ENCODE measurements around the gene MAP1B.

MAP1B gene

GRCh38 chr5:72109625-72110024 lies 2.4 kb downstream of the MAP1B start:
- no peak for DNase-seq
- Histone ChIP-seq H3K4me3 (ENCODE audit: control insufficient read depth in 1 of 7, extremely low read depth in 1 of 7, insufficient read depth in 4 of 7, low read depth in 2 of 7, low read length in 6 of 7) (no peak overlapping the region), H3K9me3 (ENCODE audit: control extremely low read depth in 1 of 5, control insufficient read depth in 4 of 5, insufficient read depth in 2 of 5, low read depth in 1 of 5, low read length in 4 of 5) (peaks cover 0 to 4% (median 0%) of the 10 kb centered on the region in 5 experiments), H3K27ac (ENCODE audit: insufficient read depth in 1 of 2, low read depth in 1 of 2, low read length in 2 of 2, poor library complexity in 1 of 2, severe bottlenecking in 2 of 2) (no peak overlapping the region), H3K27me3 (replicated peaks in 2 of 5; ENCODE audit: control insufficient read depth in 4 of 5, insufficient read depth in 5 of 5, low read length in 4 of 5) (peaks cover 12 to 89% (median 32%) of the 10 kb centered on the region in 5 experiments), H3K36me3 (ENCODE audit: control insufficient read depth in 4 of 4, insufficient read depth in 4 of 4, low read length in 3 of 4) (no peaks in the 10 kb centered on the region), H3K4me1 (ENCODE audit: control extremely low read depth in 1 of 4, control insufficient read depth in 4 of 4, insufficient read depth in 4 of 4, low read length in 3 of 4) (peaks cover 0 to 22% (median 20%) of the 10 kb centered on the region in 4 experiments)
- CTCF ChIA-PET = no interaction called here
- WGBS (ENCODE audit: insufficient coverage) = 96% methylated on average over 8 of the region's 10 CpGs
- POLR2A ChIA-PET = no interaction called here

DNA sequence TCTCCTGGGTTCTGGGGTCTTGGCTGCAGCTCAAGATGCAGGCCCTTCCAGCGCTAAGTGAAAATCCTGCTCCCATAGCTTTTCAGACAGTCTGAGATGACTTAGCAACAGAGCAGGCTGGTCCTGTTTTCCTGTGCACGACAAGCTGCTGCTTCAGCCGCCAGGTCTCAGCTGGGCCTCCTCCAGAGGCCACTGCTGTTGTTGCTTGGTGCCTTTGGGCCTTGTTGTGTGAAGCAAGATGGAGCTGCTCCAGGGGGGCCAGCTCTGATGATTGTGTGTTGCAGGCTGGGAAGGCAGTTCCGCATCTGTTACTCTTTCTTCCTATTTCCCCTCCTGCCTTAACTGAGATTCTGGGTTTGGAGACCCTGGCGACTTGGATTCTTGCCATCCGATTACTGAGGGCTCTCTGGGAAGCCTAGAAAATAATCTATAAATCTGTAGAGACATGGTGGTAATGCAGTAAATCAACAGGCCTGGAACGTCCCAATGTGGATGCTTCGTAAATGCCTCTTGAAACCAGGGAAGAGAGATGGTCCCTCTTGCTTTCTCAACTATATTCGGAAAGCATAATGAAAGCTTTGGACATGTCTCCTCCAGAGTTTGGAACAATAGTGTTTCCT lies 3.2 kb downstream of the MAP1B start:
- Histone ChIP-seq H3K27ac (ENCODE audit: insufficient read depth in 1 of 2, low read depth in 1 of 2, low read length in 2 of 2, poor library complexity in 1 of 2, severe bottlenecking in 2 of 2) (no peak overlapping the region), H3K9me3 (ENCODE audit: control extremely low read depth in 1 of 5, control insufficient read depth in 4 of 5, insufficient read depth in 2 of 5, low read depth in 1 of 5, low read length in 4 of 5) (peaks cover 0 to 3% (median 0%) of the 10 kb centered on the region in 5 experiments), H3K27me3 (replicated peaks in 2 of 5; ENCODE audit: control insufficient read depth in 4 of 5, insufficient read depth in 5 of 5, low read length in 4 of 5) (peaks cover 14 to 89% (median 25%) of the 10 kb centered on the region in 5 experiments), H3K4me3 (ENCODE audit: control insufficient read depth in 1 of 7, extremely low read depth in 1 of 7, insufficient read depth in 4 of 7, low read depth in 2 of 7, low read length in 6 of 7) (no peak overlapping the region), H3K36me3 (ENCODE audit: control insufficient read depth in 4 of 4, insufficient read depth in 4 of 4, low read length in 3 of 4) (no peaks in the 10 kb centered on the region), H3K4me1 (ENCODE audit: control extremely low read depth in 1 of 4, control insufficient read depth in 4 of 4, insufficient read depth in 4 of 4, low read length in 3 of 4) (peaks cover 0 to 22% (median 20%) of the 10 kb centered on the region in 4 experiments)
- POLR2A ChIA-PET = interaction anchor here (0.6 kb wide), 1 partner anchor 8 kb away, joined by 6 read pairs; no protein-coding TSS in a partner anchor
- CTCF ChIA-PET = no interaction called here
- DNase-seq = no peak
- 89% methylated on average over 9 of the region's 9 CpGs for whole genome bisulfite sequencing (ENCODE audit: insufficient coverage)

DNA sequence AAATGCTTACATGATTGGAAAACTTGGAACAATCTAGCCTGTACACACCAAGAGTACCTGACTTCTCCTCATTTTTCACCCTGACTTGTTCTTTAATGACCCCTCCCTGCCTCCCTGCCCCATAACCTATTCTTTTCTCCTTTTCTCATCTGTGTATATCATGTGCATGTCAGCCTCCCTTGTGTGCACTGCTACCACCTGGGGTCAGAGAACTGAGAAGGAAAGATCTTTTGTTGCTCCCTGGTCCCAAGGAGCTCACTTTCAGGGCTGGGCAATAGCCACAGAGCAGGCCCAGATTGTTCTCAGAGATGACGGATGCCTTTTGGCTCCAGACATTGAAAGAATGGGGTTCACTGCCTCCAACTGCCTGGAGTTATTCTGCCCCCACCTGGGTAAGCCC lies 5.1 kb downstream of the MAP1B start:
- Histone ChIP-seq H3K9me3 (ENCODE audit: control extremely low read depth in 1 of 5, control insufficient read depth in 4 of 5, insufficient read depth in 2 of 5, low read depth in 1 of 5, low read length in 4 of 5) (no peaks in the 10 kb centered on the region), H3K36me3 (ENCODE audit: control insufficient read depth in 4 of 4, insufficient read depth in 4 of 4, low read length in 3 of 4) (no peaks in the 10 kb centered on the region), H3K4me3 (ENCODE audit: control insufficient read depth in 1 of 7, extremely low read depth in 1 of 7, insufficient read depth in 4 of 7, low read depth in 2 of 7, low read length in 6 of 7) (no peak overlapping the region), H3K27me3 (replicated peaks in 2 of 5; ENCODE audit: control insufficient read depth in 4 of 5, insufficient read depth in 5 of 5, low read length in 4 of 5) (peaks cover 8 to 87% (median 17%) of the 10 kb centered on the region in 5 experiments), H3K4me1 (ENCODE audit: control extremely low read depth in 1 of 4, control insufficient read depth in 4 of 4, insufficient read depth in 4 of 4, low read length in 3 of 4) (peaks cover 0 to 16% (median 15%) of the 10 kb centered on the region in 4 experiments), H3K27ac (ENCODE audit: insufficient read depth in 1 of 2, low read depth in 1 of 2, low read length in 2 of 2, poor library complexity in 1 of 2, severe bottlenecking in 2 of 2) (no peak overlapping the region)
- no peak for DNase-seq
- CTCF ChIA-PET = no interaction called here
- 92% methylated on average over 1 of the region's 1 CpG for WGBS (ENCODE audit: insufficient coverage)
- POLR2A ChIA-PET = no interaction called here

DNA sequence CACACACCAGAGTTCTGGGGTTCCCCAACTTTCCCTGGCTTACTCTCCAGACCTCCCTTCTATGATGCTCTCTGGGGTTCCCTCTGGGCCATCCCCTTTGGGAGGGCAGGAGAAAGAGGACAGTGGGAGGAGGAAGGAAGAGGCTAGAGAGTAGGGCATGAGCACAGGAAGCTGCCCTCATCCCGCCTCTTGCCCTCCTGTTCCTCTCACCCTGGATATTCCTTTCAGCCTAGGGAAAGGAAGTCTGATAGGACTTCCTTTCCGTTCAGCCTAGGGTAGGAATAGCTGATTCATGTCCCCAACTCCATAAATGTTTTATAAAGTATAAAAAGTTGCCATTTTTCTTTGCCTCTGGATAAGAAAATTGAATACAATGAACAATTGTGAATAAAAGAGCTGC lies 7.4 kb downstream of the MAP1B start:
- H3K9me3 ChIP-seq (ENCODE audit: control extremely low read depth in 1 of 5, control insufficient read depth in 4 of 5, insufficient read depth in 2 of 5, low read depth in 1 of 5, low read length in 4 of 5) = peaks cover 0 to 6% (median 0%) of the 10 kb centered on the region in 5 experiments
- no peaks in the 10 kb centered on the region for H3K36me3 ChIP-seq (ENCODE audit: control insufficient read depth in 4 of 4, insufficient read depth in 4 of 4, low read length in 3 of 4)
- ChIA-PET POLR2A (no interaction called here), CTCF (interaction anchor here (1.0 kb wide), 1 partner anchor 11 kb away, joined by 3 read pairs; no protein-coding TSS in a partner anchor)
- WGBS (ENCODE audit: insufficient coverage) = no CpG with 5 or more reads among the region's 2 CpGs
- H3K4me3 ChIP-seq (ENCODE audit: control insufficient read depth in 1 of 7, extremely low read depth in 1 of 7, insufficient read depth in 4 of 7, low read depth in 2 of 7, low read length in 6 of 7) = no peak overlapping the region
- no peak for DNase-seq
- H3K4me1 ChIP-seq (ENCODE audit: control extremely low read depth in 1 of 4, control insufficient read depth in 4 of 4, insufficient read depth in 4 of 4, low read length in 3 of 4) = no peaks in the 10 kb centered on the region
- H3K27ac ChIP-seq (ENCODE audit: insufficient read depth in 1 of 2, low read depth in 1 of 2, low read length in 2 of 2, poor library complexity in 1 of 2, severe bottlenecking in 2 of 2) = no peak overlapping the region
- peaks cover 8 to 78% (median 15%) of the 10 kb centered on the region in 5 experiments for H3K27me3 ChIP-seq (replicated peaks in 2 of 5; ENCODE audit: control insufficient read depth in 4 of 5, insufficient read depth in 5 of 5, low read length in 4 of 5)

- ChIA-PET CTCF (interaction anchor here (1.0 kb wide), 1 partner anchor 10 kb away, joined by 3 read pairs; no protein-coding TSS in a partner anchor), POLR2A (no interaction called here)
- no peaks in the 10 kb centered on the region for H3K4me1 ChIP-seq (ENCODE audit: control extremely low read depth in 1 of 4, control insufficient read depth in 4 of 4, insufficient read depth in 4 of 4, low read length in 3 of 4)
- H3K4me3 ChIP-seq (ENCODE audit: control insufficient read depth in 1 of 7, extremely low read depth in 1 of 7, insufficient read depth in 4 of 7, low read depth in 2 of 7, low read length in 6 of 7) = no peak overlapping the region
- no peaks in the 10 kb centered on the region for H3K36me3 ChIP-seq (ENCODE audit: control insufficient read depth in 4 of 4, insufficient read depth in 4 of 4, low read length in 3 of 4)
- no peak overlapping the region for H3K27ac ChIP-seq (ENCODE audit: insufficient read depth in 1 of 2, low read depth in 1 of 2, low read length in 2 of 2, poor library complexity in 1 of 2, severe bottlenecking in 2 of 2)
- DNase-seq = no peak
- H3K27me3 ChIP-seq (replicated peaks in 2 of 5; ENCODE audit: control insufficient read depth in 4 of 5, insufficient read depth in 5 of 5, low read length in 4 of 5) = peaks cover 8 to 72% (median 13%) of the 10 kb centered on the region in 5 experiments
- H3K9me3 ChIP-seq (ENCODE audit: control extremely low read depth in 1 of 5, control insufficient read depth in 4 of 5, insufficient read depth in 2 of 5, low read depth in 1 of 5, low read length in 4 of 5) = peaks cover 0 to 6% (median 0%) of the 10 kb centered on the region in 5 experiments
Observed at GRCh38 chr5:72115296-72115695, 8.0 kb downstream of the MAP1B start.

- no peak for DNase-seq
- Histone ChIP-seq H3K36me3 (ENCODE audit: control insufficient read depth in 4 of 4, insufficient read depth in 4 of 4, low read length in 3 of 4) (no peaks in the 10 kb centered on the region), H3K27me3 (replicated peaks in 2 of 5; ENCODE audit: control insufficient read depth in 4 of 5, insufficient read depth in 5 of 5, low read length in 4 of 5) (peaks cover 6 to 72% (median 13%) of the 10 kb centered on the region in 5 experiments), H3K9me3 (ENCODE audit: control extremely low read depth in 1 of 5, control insufficient read depth in 4 of 5, insufficient read depth in 2 of 5, low read depth in 1 of 5, low read length in 4 of 5) (peaks cover 0 to 6% (median 0%) of the 10 kb centered on the region in 5 experiments), H3K27ac (ENCODE audit: insufficient read depth in 1 of 2, low read depth in 1 of 2, low read length in 2 of 2, poor library complexity in 1 of 2, severe bottlenecking in 2 of 2) (no peak overlapping the region), H3K4me1 (ENCODE audit: control extremely low read depth in 1 of 4, control insufficient read depth in 4 of 4, insufficient read depth in 4 of 4, low read length in 3 of 4) (no peaks in the 10 kb centered on the region), H3K4me3 (ENCODE audit: control insufficient read depth in 1 of 7, extremely low read depth in 1 of 7, insufficient read depth in 4 of 7, low read depth in 2 of 7, low read length in 6 of 7) (no peak overlapping the region)
- POLR2A ChIA-PET = no interaction called here
- CTCF ChIA-PET = no interaction called here
Observed at GRCh38 chr5:72117307-72117706, 10.0 kb downstream of the MAP1B start.

DNA sequence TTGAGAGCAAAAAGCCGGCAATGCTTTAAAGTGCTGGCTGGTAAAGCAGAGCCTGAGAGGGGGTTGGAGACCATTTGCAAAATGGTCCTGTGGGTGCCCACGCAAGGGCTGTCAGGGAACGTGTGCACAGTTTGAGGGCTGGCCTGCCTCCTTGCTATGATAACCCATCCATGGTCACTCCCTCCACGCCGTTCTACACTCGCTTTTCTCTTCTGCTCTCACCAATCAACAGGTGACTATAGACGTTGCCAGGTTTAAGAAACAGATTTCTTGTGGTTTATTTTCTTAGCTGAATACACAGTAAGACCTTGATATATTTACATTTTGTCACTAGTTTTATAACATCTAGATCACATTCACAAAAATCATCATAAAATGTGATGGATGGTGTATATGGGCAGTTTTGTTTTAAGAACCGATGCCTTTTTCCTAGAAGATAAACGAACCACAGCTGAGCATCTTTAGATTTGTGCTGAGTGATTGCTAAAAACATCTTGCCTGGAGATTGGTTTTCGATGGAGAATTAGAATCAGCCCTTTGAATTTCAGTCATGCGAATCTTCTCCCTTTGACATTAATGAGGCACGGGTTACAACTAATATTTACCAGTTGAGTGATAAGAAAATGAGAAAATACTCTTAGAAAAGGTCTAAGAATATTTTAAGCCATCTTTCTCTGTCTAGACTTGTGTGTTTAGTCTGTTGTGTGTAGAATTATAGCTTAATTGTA lies 13.9 kb downstream of the MAP1B start:
- no peaks in the 10 kb centered on the region for H3K4me1 ChIP-seq (ENCODE audit: control extremely low read depth in 1 of 4, control insufficient read depth in 4 of 4, insufficient read depth in 4 of 4, low read length in 3 of 4)
- no peak overlapping the region for H3K4me3 ChIP-seq (ENCODE audit: control insufficient read depth in 1 of 7, extremely low read depth in 1 of 7, insufficient read depth in 4 of 7, low read depth in 2 of 7, low read length in 6 of 7)
- POLR2A ChIA-PET = no interaction called here
- no peak for DNase-seq
- H3K27me3 ChIP-seq (replicated peaks in 2 of 5; ENCODE audit: control insufficient read depth in 4 of 5, insufficient read depth in 5 of 5, low read length in 4 of 5) = peaks cover 12 to 71% (median 16%) of the 10 kb centered on the region in 5 experiments
- H3K36me3 ChIP-seq (ENCODE audit: control insufficient read depth in 4 of 4, insufficient read depth in 4 of 4, low read length in 3 of 4) = no peaks in the 10 kb centered on the region
- peaks cover 0 to 6% (median 0%) of the 10 kb centered on the region in 5 experiments for H3K9me3 ChIP-seq (ENCODE audit: control extremely low read depth in 1 of 5, control insufficient read depth in 4 of 5, insufficient read depth in 2 of 5, low read depth in 1 of 5, low read length in 4 of 5)
- 90% methylated on average over 5 of the region's 12 CpGs for WGBS (ENCODE audit: insufficient coverage)
- CTCF ChIA-PET = interaction anchor here (0.8 kb wide), 1 partner anchor 15 kb away, joined by 3 read pairs; no protein-coding TSS in a partner anchor
- H3K27ac ChIP-seq (ENCODE audit: insufficient read depth in 1 of 2, low read depth in 1 of 2, low read length in 2 of 2, poor library complexity in 1 of 2, severe bottlenecking in 2 of 2) = no peak overlapping the region
